Esophagus squamous epithelium (tissue), 4 donors: ENCODE data around the gene KLHDC7B.

Experiments used
- POLR2A ChIP-seq, 4 donors: fragments of 450-650 bp; IDR thresholded peaks; one replicate each; pipeline ENCODE4 v1.6.1; 2017; ENCODE audit warnings: antibody characterized with exemption in 4 of 4, mild to moderate bottlenecking in 4 of 4, moderate library complexity in 3 of 4
- TF ChIP-seq, protein P1 (sequence below), 6 experiments: fragments of 450-650 bp in 4 of 6; fragments of 200-600 bp in 2 of 6; sonication (generic) in 2 of 6; IDR thresholded peaks; one replicate each; pipeline ENCODE4 v1.5.1; 2016 to 2019; ENCODE audit warnings: antibody characterized with exemption in 6 of 6, mild to moderate bottlenecking in 4 of 6, moderate library complexity in 4 of 6

DNA sequence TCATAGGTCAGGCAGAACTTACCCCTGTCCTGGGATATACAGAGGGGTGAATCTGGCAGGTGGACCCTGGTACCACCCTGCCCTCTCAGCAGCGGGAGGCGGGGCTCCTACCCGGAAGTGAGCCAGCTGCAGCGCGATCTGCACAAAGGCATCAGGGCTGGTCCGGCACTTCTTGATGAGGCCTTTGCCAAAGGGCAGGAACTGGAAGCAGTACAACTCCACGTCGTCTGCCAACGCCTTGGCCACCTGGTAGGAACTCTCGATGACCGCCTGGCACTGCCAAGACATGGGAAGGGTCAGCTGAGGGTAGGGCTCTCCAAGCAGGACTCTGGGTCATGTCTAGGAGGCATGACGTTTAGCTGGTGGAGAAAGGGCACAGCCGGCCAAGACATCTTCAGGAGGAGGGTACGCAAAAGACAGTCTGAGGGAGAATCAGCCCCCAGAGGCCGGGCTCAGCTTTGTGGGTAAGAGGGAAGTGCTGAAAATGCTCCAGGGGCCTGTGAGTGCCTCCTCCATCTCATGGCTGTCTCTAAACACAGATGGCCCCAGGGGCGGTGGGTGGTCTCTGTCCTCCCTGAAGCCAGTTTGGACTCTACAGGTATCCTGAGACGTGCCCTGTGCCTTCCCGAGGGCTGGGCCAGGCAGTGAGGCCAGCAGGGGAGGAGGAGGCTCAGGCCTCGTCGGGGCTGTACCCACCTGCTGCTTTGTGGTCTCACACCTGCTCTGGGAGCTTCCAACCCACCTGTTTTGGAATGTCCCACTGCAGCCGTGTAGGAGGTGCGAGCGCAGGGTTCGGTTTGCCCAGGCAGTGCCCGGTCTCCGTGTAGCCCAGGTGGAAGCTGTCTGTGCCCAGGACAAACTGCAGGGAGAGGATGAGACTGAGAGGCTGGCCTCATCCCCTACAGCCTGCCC is 25.8 kb downstream of the KLHDC7B start:
- no peak for TF ChIP-seq POLR2A (IDR thresholded peaks at IDR 0.05)
- TF ChIP-seq, protein P1, sequence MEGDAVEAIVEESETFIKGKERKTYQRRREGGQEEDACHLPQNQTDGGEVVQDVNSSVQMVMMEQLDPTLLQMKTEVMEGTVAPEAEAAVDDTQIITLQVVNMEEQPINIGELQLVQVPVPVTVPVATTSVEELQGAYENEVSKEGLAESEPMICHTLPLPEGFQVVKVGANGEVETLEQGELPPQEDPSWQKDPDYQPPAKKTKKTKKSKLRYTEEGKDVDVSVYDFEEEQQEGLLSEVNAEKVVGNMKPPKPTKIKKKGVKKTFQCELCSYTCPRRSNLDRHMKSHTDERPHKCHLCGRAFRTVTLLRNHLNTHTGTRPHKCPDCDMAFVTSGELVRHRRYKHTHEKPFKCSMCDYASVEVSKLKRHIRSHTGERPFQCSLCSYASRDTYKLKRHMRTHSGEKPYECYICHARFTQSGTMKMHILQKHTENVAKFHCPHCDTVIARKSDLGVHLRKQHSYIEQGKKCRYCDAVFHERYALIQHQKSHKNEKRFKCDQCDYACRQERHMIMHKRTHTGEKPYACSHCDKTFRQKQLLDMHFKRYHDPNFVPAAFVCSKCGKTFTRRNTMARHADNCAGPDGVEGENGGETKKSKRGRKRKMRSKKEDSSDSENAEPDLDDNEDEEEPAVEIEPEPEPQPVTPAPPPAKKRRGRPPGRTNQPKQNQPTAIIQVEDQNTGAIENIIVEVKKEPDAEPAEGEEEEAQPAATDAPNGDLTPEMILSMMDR (IDR thresholded peaks at IDR 0.05), result no peak
